ENCODE measurements around the gene MPL. TPM values are rescaled to one million over a fixed set of nuclear protein-coding genes. Genes with fewer than 3 reads are reported as not detected.
A peak's percentile ranks its signal among the peaks of the same experiment; 100 is the strongest.

The MPL gene
- total and polyA plus RNA-seq, 2 of the 13 experiments (the other 11 are each of a cell fraction or from before 2014, with no cell fraction given), result not detected

- DNase-seq (ENCODE audit: low spot score) (peak; percentile 75), ATAC-seq (peak; percentile 89), FAIRE-seq (no peak)
- ChIA-PET CTCF (ENCODE audit: low intra/inter-chr PET ratio, low total read pairs) (interaction anchor here (1.2 kb wide), 1 partner anchor 130 kb away, joined by 3 read pairs; no protein-coding TSS in a partner anchor), POLR2A (interaction anchor here (1.0 to 3.8 kb wide), 5 partner anchors 10 to 196 kb away, joined by 3 to 32 read pairs (median 21); partner anchors contain the start of genes CDC20, CFAP57, EBNA1BP2 and MED8)
- no TSS peak for BruUV-seq (replicated peaks)
- Histone ChIP-seq H3K27ac (ENCODE audit: extremely low read length, insufficient read depth, low read length) (peak within 1 kb of the TSS; percentile 91), H3K36me3 (replicated peaks in 1 of 2; ENCODE audit: control insufficient read depth in 1 of 2, insufficient read depth in 2 of 2, low read length in 2 of 2) (peaks cover 6% of the 10 kb centered on the region in 2 experiments; a peak in 3 of 5 replicates), H3K4me2 (ENCODE audit: low read depth, low read length) (peak within 1 kb of the TSS; percentile 92), H3K9me3 (ENCODE audit: low read length) (no peaks in the 10 kb centered on the region), H3K79me2 (ENCODE audit: insufficient read depth, low read length) (peaks cover 13% of the 10 kb centered on the region), H3K27me3 (ENCODE audit: control insufficient read depth in 1 of 2, insufficient read depth in 2 of 2, low read length in 2 of 2) (no peaks in the 10 kb centered on the region), H2AFZ (ENCODE audit: low read length) (no peak within 1 kb of the TSS), H3K4me3 (replicated peaks in 1 of 3; ENCODE audit: insufficient read depth in 1 of 3, low read depth in 2 of 3, low read length in 3 of 3) (peak within 1 kb of the TSS; percentile 76 to 88 (median 79)), H3K4me1 (ENCODE audit: insufficient read depth, low read length) (peaks cover 52% of the 10 kb centered on the region), H3K9ac (ENCODE audit: insufficient read depth, low read depth, low read length) (peak within 1 kb of the TSS; percentile 76), H4K20me1 (ENCODE audit: insufficient read depth, low read length) (no peaks in the 10 kb centered on the region)
- in situ Hi-C loops (cut with HindIII; ENCODE audit: extremely low pct_ligation_motif_present, low pct_unique_long_range_greater_than_20kb) (no loop called here), intact Hi-C loops (cut with micrococcal nuclease; ENCODE audit: unreplicated experiment) (loop anchor here (1.0 kb wide), 1 partner anchor 46 kb away; no protein-coding TSS in a partner anchor)
- WGBS (ENCODE audit: low lambda C conversion rate), result 0% methylated on average over 15 of the region's 58 CpGs
- no peak for TF ChIP-seq EP300 (IDR thresholded peaks at IDR 0.05; ENCODE audit: low read depth in 2 of 2, low read length in 2 of 2)
- 0 out of 2 replicates have a peak, but pooled peaks have one; percentile 20 for TF ChIP-seq EP300 (CRISPR knock-in tag; IDR thresholded peaks at IDR 0.05; ENCODE audit: borderline replicate concordance)
- TF ChIP-seq ZZZ3 (CRISPR knock-in tag; IDR thresholded peaks at IDR 0.05; ENCODE audit: borderline replicate concordance), result no peak; the same call in 1 of the 2 replicates
- peak; percentile 75; the same call in 1 of the 2 replicates for TF ChIP-seq KLF12 (CRISPR knock-in tag; IDR thresholded peaks at IDR 0.05; ENCODE audit: borderline replicate concordance)
- TF ChIP-seq JUNB (CRISPR knock-in tag; IDR thresholded peaks at IDR 0.05; ENCODE audit: borderline replicate concordance), result peak; percentile 65; the same call in 1 of the 2 replicates
- TF ChIP-seq FOXA1 (IDR thresholded peaks at IDR 0.05), result no peak
- TF ChIP-seq FOXA1 (CRISPR knock-in tag; IDR thresholded peaks at IDR 0.05), result peak; percentile 44; the same call in 1 of the 2 replicates
- peak; percentile 89 for TF ChIP-seq SALL1 (CRISPR knock-in tag; IDR thresholded peaks at IDR 0.05)
- TF ChIP-seq ZNF670 (CRISPR knock-in tag; IDR thresholded peaks at IDR 0.05; ENCODE audit: borderline replicate concordance), result no peak
- TF ChIP-seq, protein P1, sequence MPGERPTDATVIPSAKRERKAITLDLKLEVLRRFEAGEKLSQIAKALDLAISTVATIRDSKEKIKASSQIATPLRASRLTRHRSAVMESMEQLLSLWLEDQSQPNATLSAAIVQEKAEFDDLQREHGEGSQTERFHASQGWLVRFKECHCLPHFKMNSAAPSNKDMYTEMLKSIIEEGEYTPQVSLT (CRISPR knock-in tag; IDR thresholded peaks at IDR 0.05; ENCODE audit: borderline replicate concordance, low read depth), result no peak
- peak; percentile 31; the same call in 1 of the 2 replicates for TF ChIP-seq ATF7-NPFF (CRISPR knock-in tag; IDR thresholded peaks at IDR 0.05; ENCODE audit: low read depth)
- TF ChIP-seq SRF (IDR thresholded peaks at IDR 0.05; ENCODE audit: low read depth, low read length), result no peak
- peak; percentile 86; the same call in 1 of the 2 replicates for TF ChIP-seq ZBTB44 (CRISPR knock-in tag; IDR thresholded peaks at IDR 0.05)
- TF ChIP-seq TEF (CRISPR knock-in tag; IDR thresholded peaks at IDR 0.05), result 0 out of 2 replicates have a peak, but pooled peaks have one; percentile 15
- TF ChIP-seq KDM1A (CRISPR knock-in tag; IDR thresholded peaks at IDR 0.05), result no peak
- peak; percentile 78; the same call in 1 of the 2 replicates for TF ChIP-seq ZNF446 (CRISPR knock-in tag; IDR thresholded peaks at IDR 0.05)
These were observed 30.5 kb downstream of the MPL start, which contains the start of gene ELOVL1 for GRCh38 chr1:43367904-43368645. TSS of gene ELOVL1 (minus strand) at chr1:43368011. CDS start at chr1:43365609, 2,402 bp downstream.

Data from HepG2 (cell line).